K562 (cell line): ENCODE results near the gene YJU2. TPM values are rescaled to one million over a fixed set of nuclear protein-coding genes. Genes with fewer than 3 reads are reported as not detected.
"Not testable (repeated sequence)": the region's sequence is repeated elsewhere in the genome, so short reads cannot be mapped to it uniquely, and the experiment has no call there.

Experiments used
- ATAC-seq: fragments of 200-7000 bp; cut with Tn5 transposase; 3 replicates; pipeline ENCODE4 v1.9.1; 2020; ENCODE audit warnings: moderate library complexity
- BruUV-seq: library from RNA; stranded (reverse); fragments of 400-500 nt; replicated peaks from 2 replicates; lab custom pipeline; 2021; lab: Mats Ljungman, UMichigan
- CTCF ChIA-PET: fragments of 300-600 bp; formaldehyde crosslinking; extraction: SDS; loops from one replicate; lab custom pipeline; 2021; ENCODE audit warnings: low intra/inter-chr PET ratio; lab: Yijun Ruan, JAX
- POLR2A ChIA-PET: fragments of 300-600, 350-650 bp; sonication (Branson Sonifier 250); formaldehyde crosslinking; extraction: SDS; loops from one replicate; lab custom pipeline; 2021; ENCODE audit warnings: antibody characterized with exemption, inconsistent platforms; lab: Yijun Ruan, JAX
- DNase-seq, 4 experiments: peaks; one replicate each; pipeline versions ENCODE4 v3.0.0 to v3.0.0-alpha.2; 2011 to 2018; ENCODE audit warnings: low spot score in 3 of 4, mixed read lengths in 3 of 4; ENCODE audit errors: extremely low read depth in 1 of 4
- FAIRE-seq: peaks from 2 replicates; lab custom pipeline; 2011; peaks lifted over from hg19 to GRCh38; lab: Jason Lieb, UNC
- H2AFZ ChIP-seq: 2 replicates; pipeline ENCODE4 v1.6.0; 2011; ENCODE audit warnings: low read depth, low read length, control low read depth, inconsistent platforms
- H3K27ac ChIP-seq: fragments of 200-600 bp; 3 replicates; pipeline ENCODE4 v1.8.0; 2011; ENCODE audit warnings: low read depth, mild to moderate bottlenecking, control low read depth, inconsistent platforms, low read length, moderate library complexity, mixed read lengths; ENCODE audit errors: extremely low read depth
- H3K27me3 ChIP-seq, 2 experiments: fragments of 300-600 bp in 1 of 2; 2 replicates in 1 of 2; 3 replicates in 1 of 2; pipeline versions ENCODE4 v1.6.0 to v1.8.0; 2011; ENCODE audit warnings: inconsistent platforms in 2 of 2, low read length in 2 of 2, mild to moderate bottlenecking in 1 of 2, mixed read lengths in 1 of 2, moderate library complexity in 1 of 2; ENCODE audit not compliant: control insufficient read depth in 2 of 2, insufficient read depth in 2 of 2
- H3K36me3 ChIP-seq: fragments of 300-600 bp; 3 replicates; pipeline ENCODE4 v1.8.0; 2011; ENCODE audit warnings: mild to moderate bottlenecking, low read length, inconsistent platforms; ENCODE audit not compliant: control insufficient read depth, insufficient read depth
- H3K4me1 ChIP-seq, 2 experiments: fragments of 200-600 bp in 1 of 2; replicated peaks in 1 of 2; 2 replicates in 1 of 2; 3 replicates in 1 of 2; pipeline versions ENCODE4 v1.5.1 to v1.8.0; 2011; ENCODE audit warnings: inconsistent platforms in 2 of 2, low read length in 2 of 2, mild to moderate bottlenecking in 1 of 2, mixed read lengths in 1 of 2, moderate library complexity in 1 of 2; ENCODE audit not compliant: control insufficient read depth in 2 of 2, insufficient read depth in 2 of 2
- H3K4me2 ChIP-seq: 2 replicates; pipeline ENCODE4 v1.6.1; 2011; ENCODE audit warnings: low read length, control low read depth, inconsistent platforms, mixed read lengths; ENCODE audit not compliant: insufficient read depth
- H3K4me3 ChIP-seq: fragments of 200-600 bp; sonication (generic), shearing (Covaris generic); 2 replicates; pipeline ENCODE4 v1.5.1; 2016; ENCODE audit warnings: control low read depth, inconsistent platforms
- H3K79me2 ChIP-seq: fragments of 200-600 bp; 3 replicates; pipeline ENCODE4 v1.8.0; 2011; ENCODE audit warnings: low read length, inconsistent platforms; ENCODE audit not compliant: control insufficient read depth, insufficient read depth
- H3K9ac ChIP-seq, 2 experiments: 2 replicates each; pipeline versions ENCODE4 v1.6.0 to v1.6.1; 2011; ENCODE audit warnings: low read depth in 2 of 2, low read length in 2 of 2, control low read depth in 1 of 2, inconsistent platforms in 1 of 2, mild to moderate bottlenecking in 1 of 2, mixed read lengths in 1 of 2; ENCODE audit not compliant: insufficient read depth in 1 of 2
- H3K9me1 ChIP-seq: one replicate; pipeline ENCODE4 v1.6.0; 2011; ENCODE audit warnings: inconsistent platforms, mild to moderate bottlenecking, low read length, moderate library complexity; ENCODE audit not compliant: control insufficient read depth, insufficient read depth
- H3K9me3 ChIP-seq: replicated peaks from 2 replicates; pipeline ENCODE4 v1.5.1; 2011; ENCODE audit warnings: low read depth, low read length, inconsistent platforms; ENCODE audit not compliant: control insufficient read depth, insufficient read depth
- H4K20me1 ChIP-seq: replicated peaks from 2 replicates; pipeline ENCODE4 v1.6.1; 2011; ENCODE audit warnings: low read length, inconsistent platforms, mixed read lengths; ENCODE audit not compliant: control insufficient read depth, insufficient read depth
- ADNP ChIP-seq: fragments of 200-800 bp; sonication (Bioruptor generic); IDR thresholded peaks from 2 replicates; pipeline ENCODE4 v1.6.1; 2016; ENCODE audit warnings: missing genetic modification characterization, missing compliant biosample characterization
- BHLHE40 ChIP-seq: IDR thresholded peaks from 2 replicates; pipeline ENCODE4 v1.6.1; 2011; ENCODE audit warnings: low read length, improper control_type of control experiment
- FOXP4 ChIP-seq: sonication (generic); formaldehyde crosslinking; IDR thresholded peaks from 2 replicates; pipeline ENCODE4 v1.8.0; 2022; ENCODE audit warnings: mild to moderate bottlenecking, missing genetic modification reagents, borderline replicate concordance
- GATAD2A ChIP-seq: fragments of 450-650 bp; IDR thresholded peaks from 2 replicates; pipeline ENCODE4 v1.6.1; 2017
- WGBS: fragments of 100-300 bp; shearing (Covaris generic); methylation state at CpG from one replicate; pipeline ENCODE4 v1.1.6; 2016; ENCODE audit warnings: low coverage, mixed read lengths; ENCODE audit not compliant: insufficient coverage; ENCODE audit errors: missing lambda C conversion rate; 5-methylcytosine and 5-hydroxymethylcytosine counted together
- in situ Hi-C: fragments of 300-500 bp; cut with MboI; formaldehyde crosslinking; loops from 4 replicates; pipeline ENCODE4 v1.15.0; 2018; ENCODE audit warnings: inconsistent platforms, mixed read lengths
- intact Hi-C: fragments of 100-400 bp; cut with micrococcal nuclease; formaldehyde crosslinking; loops from 2 replicates; pipeline ENCODE4 v1.14.2; 2022
- polyA plus RNA-seq, 8 experiments: library from polyadenylated mRNA; depleted of rRNA in 4 of 8; stranded (reverse) in 5 of 8; unstranded in 3 of 8; fragments of >200 nt; fragmentation: Nextera tagmentation in 2 of 8; fragmentation: Illumina TruSeq in 1 of 8; extraction: Ambion mirVana in 2 of 8; extraction: Trizol in 1 of 8; gene quantifications; 2 replicates each; pipeline versions ENCODE4 v1.2.1 to v1.2.3, GENCODE V29; 2011 to 2014; ENCODE audit warnings: inconsistent platforms in 1 of 8, missing spikeins in 1 of 8
- total RNA-seq, 7 experiments: library from RNA; depleted of rRNA in 6 of 7; stranded (reverse); fragments of >200 nt in 6 of 7; fragmentation: Illumina TruSeq in 2 of 7; extraction: Trizol in 2 of 7; gene quantifications; 2 replicates each; pipeline versions ENCODE4 v1.2.1 to v1.2.3, GENCODE V29; 2011 to 2021; ENCODE audit warnings: low replicate concordance in 1 of 7

YJU2 gene
- total and polyA plus RNA-seq, 9 of the 15 experiments (the other 6 are each of a cell fraction or from before 2014, with no cell fraction given), result 0.41 to 34.9 (median 19.3) TPM

- TF ChIP-seq FOXP4 (CRISPR knock-in tag) (no peak), ADNP (tag) (peak; percentile 74; the same call in 1 of the 2 replicates), GATAD2A (no peak)
These were observed 17.5 kb upstream of the YJU2 start, which contains the start of gene EBI3 (continued) for GRCh38 chr19:4229179-4229931.

- CTCF ChIA-PET, in situ Hi-C loops, H3K27ac ChIP-seq, DNase-seq, H3K4me3 ChIP-seq, H3K9me1 ChIP-seq, H3K4me2 ChIP-seq, H4K20me1 ChIP-seq, intact Hi-C loops, BruUV-seq, H3K36me3 ChIP-seq, H3K79me2 ChIP-seq, H3K9me3 ChIP-seq, H3K9ac ChIP-seq, H2AFZ ChIP-seq, FAIRE-seq, ATAC-seq: not testable (repeated sequence)
- TF ChIP-seq BHLHE40, result 0 out of 2 replicates have a peak, but pooled peaks have one; percentile 8
- 5% methylated on average over 6 of the region's 6 CpGs for WGBS
- H3K27me3 ChIP-seq, result peaks cover 5 to 19% of the 10 kb centered on the region in 2 experiments; a peak in 3 of 5 replicates
- POLR2A ChIA-PET, result interaction anchor here (0.6 to 3.0 kb wide), 2 partner anchors 16 to 17 kb away, joined by 3 to 13 read pairs; partner anchors contain the start of gene YJU2
- H3K4me1 ChIP-seq, result peaks cover 8 to 35% of the 10 kb centered on the region in 2 experiments; a peak in 4 of 5 replicates
These were observed 16.6 kb upstream of the YJU2 start for GRCh38 chr19:4230237-4230636.

- DNase-seq, CTCF ChIA-PET, ATAC-seq, H2AFZ ChIP-seq, FAIRE-seq, H3K27ac ChIP-seq, BruUV-seq, H3K9me1 ChIP-seq, H3K4me3 ChIP-seq, H3K9ac ChIP-seq, H3K36me3 ChIP-seq, H3K9me3 ChIP-seq, intact Hi-C loops, H3K79me2 ChIP-seq, H4K20me1 ChIP-seq, H3K4me2 ChIP-seq, in situ Hi-C loops: not testable (repeated sequence)
- Histone ChIP-seq H3K27me3 (peaks cover 6 to 21% of the 10 kb centered on the region in 2 experiments; a peak in 3 of 5 replicates), H3K4me1 (peaks cover 8 to 32% of the 10 kb centered on the region in 2 experiments; a peak in 4 of 5 replicates)
- POLR2A ChIA-PET, result interaction anchor here (3.0 kb wide), 1 partner anchor 16 kb away, joined by 13 read pairs; the partner anchor contains the start of gene YJU2
- WGBS, result 38% methylated on average over 6 of the region's 6 CpGs
These were observed 15.4 kb upstream of the YJU2 start for GRCh38 chr19:4231521-4231920.
